ENCODE results near the gene GOT1.

DNA sequence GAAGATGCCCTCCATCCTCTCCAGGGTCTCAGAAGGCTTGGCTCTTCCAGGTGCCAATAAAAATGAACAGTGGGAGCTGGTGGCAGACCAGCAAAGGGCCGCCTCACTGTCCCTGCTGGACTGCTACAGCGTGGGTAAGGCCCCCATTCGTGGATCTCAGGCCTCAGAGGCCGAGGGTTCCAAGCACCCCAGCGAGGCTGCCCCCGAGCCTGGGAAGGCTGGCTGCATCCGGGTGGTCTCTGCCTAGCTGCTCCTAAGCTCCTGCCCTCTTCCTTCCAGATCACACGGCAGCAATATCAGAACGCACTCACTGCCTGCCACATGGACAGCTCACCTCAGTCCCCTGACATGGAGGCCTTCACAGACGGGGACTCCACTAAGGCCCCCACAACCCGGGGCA, 42.9 kb downstream of the GOT1 start:
- TF ChIP-seq, protein P1, sequence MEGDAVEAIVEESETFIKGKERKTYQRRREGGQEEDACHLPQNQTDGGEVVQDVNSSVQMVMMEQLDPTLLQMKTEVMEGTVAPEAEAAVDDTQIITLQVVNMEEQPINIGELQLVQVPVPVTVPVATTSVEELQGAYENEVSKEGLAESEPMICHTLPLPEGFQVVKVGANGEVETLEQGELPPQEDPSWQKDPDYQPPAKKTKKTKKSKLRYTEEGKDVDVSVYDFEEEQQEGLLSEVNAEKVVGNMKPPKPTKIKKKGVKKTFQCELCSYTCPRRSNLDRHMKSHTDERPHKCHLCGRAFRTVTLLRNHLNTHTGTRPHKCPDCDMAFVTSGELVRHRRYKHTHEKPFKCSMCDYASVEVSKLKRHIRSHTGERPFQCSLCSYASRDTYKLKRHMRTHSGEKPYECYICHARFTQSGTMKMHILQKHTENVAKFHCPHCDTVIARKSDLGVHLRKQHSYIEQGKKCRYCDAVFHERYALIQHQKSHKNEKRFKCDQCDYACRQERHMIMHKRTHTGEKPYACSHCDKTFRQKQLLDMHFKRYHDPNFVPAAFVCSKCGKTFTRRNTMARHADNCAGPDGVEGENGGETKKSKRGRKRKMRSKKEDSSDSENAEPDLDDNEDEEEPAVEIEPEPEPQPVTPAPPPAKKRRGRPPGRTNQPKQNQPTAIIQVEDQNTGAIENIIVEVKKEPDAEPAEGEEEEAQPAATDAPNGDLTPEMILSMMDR (IDR thresholded peaks at IDR 0.05): no peak
- no peak for TF ChIP-seq POLR2A (IDR thresholded peaks at IDR 0.05)

Measured in esophagus squamous epithelium (tissue), 4 donors.